HepG2 (cell line): Measurements from ENCODE around the gene OST4. TPM values are rescaled to one million over a fixed set of nuclear protein-coding genes. Genes with fewer than 3 reads are reported as not detected.

Experiments used
- BRCA1 ChIP-seq: sonication (generic); formaldehyde crosslinking; IDR thresholded peaks from 2 replicates; pipeline ENCODE4 v1.4.0; 2020; ENCODE audit warnings: missing genetic modification reagents
- DPF2 ChIP-seq: sonication (generic); formaldehyde crosslinking; IDR thresholded peaks from 2 replicates; pipeline ENCODE4 v1.4.0; 2020; ENCODE audit warnings: mild to moderate bottlenecking, low read depth, missing genetic modification reagents, borderline replicate concordance
- FOXK2 ChIP-seq: fragments of 450-650 bp; IDR thresholded peaks from 2 replicates; pipeline ENCODE4 v1.6.1; 2016
- HDAC1 ChIP-seq: sonication (generic); formaldehyde crosslinking; IDR thresholded peaks from 2 replicates; pipeline ENCODE4 v1.5.1; 2020; ENCODE audit warnings: mild to moderate bottlenecking, missing genetic modification reagents
- RAD51 ChIP-seq: fragments of 450-650 bp; IDR thresholded peaks from 2 replicates; pipeline ENCODE4 v1.6.1; 2016; ENCODE audit warnings: borderline replicate concordance
- RCOR2 ChIP-seq: IDR thresholded peaks from 2 replicates; pipeline ENCODE4 v1.6.1; 2016; ENCODE audit warnings: missing biosample characterization, missing genetic modification reagents
- SMAD9 ChIP-seq: sonication (generic); formaldehyde crosslinking; IDR thresholded peaks from 2 replicates; pipeline ENCODE4 v1.5.1; 2020; ENCODE audit warnings: mild to moderate bottlenecking, missing genetic modification reagents
- SUZ12 ChIP-seq: fragments of 150-350 bp; IDR thresholded peaks from 2 replicates; pipeline ENCODE4 v1.6.1; 2014; ENCODE audit warnings: low read depth, low read length
- ZFYVE20 ChIP-seq: sonication (generic); formaldehyde crosslinking; IDR thresholded peaks from 2 replicates; pipeline ENCODE4 v1.8.0; 2023; ENCODE audit warnings: low read depth, mild to moderate bottlenecking, moderate library complexity, missing genetic modification reagents, borderline replicate concordance
- ZNF768 ChIP-seq: sonication (generic); formaldehyde crosslinking; IDR thresholded peaks from 2 replicates; pipeline ENCODE4 v1.4.0; 2020; ENCODE audit warnings: missing genetic modification reagents
- ZNF781 ChIP-seq: sonication (generic); formaldehyde crosslinking; IDR thresholded peaks from 2 replicates; pipeline ENCODE4 v1.5.1; 2020; ENCODE audit warnings: borderline replicate concordance, mild to moderate bottlenecking, missing genetic modification reagents; ENCODE audit errors: not compliant biosample characterization
- polyA plus RNA-seq, 8 experiments: library from polyadenylated mRNA; depleted of rRNA in 3 of 8; stranded (reverse) in 7 of 8; unstranded in 1 of 8; fragments of >200 nt; fragmentation: Illumina TruSeq in 4 of 8; extraction: Trizol in 4 of 8; gene quantifications; 2 replicates each; pipeline versions ENCODE4 v1.2.1 to v1.2.3, GENCODE V29; 2011 to 2016; ENCODE audit warnings: low read depth in 4 of 8, missing spikeins in 1 of 8, mixed read lengths in 1 of 8; ENCODE audit not compliant: insufficient read depth in 1 of 8
- total RNA-seq, 5 experiments: library from RNA; depleted of rRNA; stranded (reverse); fragments of >200 nt; fragmentation: Illumina TruSeq; extraction: Trizol; gene quantifications; 2 replicates each; pipeline ENCODE4 v1.2.3, GENCODE V29; 2016; ENCODE audit warnings: low read depth in 1 of 5
- TF ChIP-seq, protein P1 (sequence below): sonication (generic); formaldehyde crosslinking; IDR thresholded peaks from 2 replicates; pipeline ENCODE4 v1.4.0; 2020; ENCODE audit warnings: missing genetic modification reagents
- TF ChIP-seq, protein P2 (sequence below): sonication (generic); formaldehyde crosslinking; IDR thresholded peaks from 2 replicates; pipeline ENCODE4 v1.4.0; 2020; ENCODE audit warnings: missing genetic modification reagents, borderline replicate concordance
- TF ChIP-seq, protein P3 (sequence below): sonication (generic); formaldehyde crosslinking; IDR thresholded peaks from 2 replicates; pipeline ENCODE4 v1.5.0; 2020; ENCODE audit warnings: mild to moderate bottlenecking, missing genetic modification reagents

Gene OST4
- total and polyA plus RNA-seq, 2 of the 13 experiments (the other 11 are each of a cell fraction or from before 2014, with no cell fraction given), result 498 to 584 TPM

DNA sequence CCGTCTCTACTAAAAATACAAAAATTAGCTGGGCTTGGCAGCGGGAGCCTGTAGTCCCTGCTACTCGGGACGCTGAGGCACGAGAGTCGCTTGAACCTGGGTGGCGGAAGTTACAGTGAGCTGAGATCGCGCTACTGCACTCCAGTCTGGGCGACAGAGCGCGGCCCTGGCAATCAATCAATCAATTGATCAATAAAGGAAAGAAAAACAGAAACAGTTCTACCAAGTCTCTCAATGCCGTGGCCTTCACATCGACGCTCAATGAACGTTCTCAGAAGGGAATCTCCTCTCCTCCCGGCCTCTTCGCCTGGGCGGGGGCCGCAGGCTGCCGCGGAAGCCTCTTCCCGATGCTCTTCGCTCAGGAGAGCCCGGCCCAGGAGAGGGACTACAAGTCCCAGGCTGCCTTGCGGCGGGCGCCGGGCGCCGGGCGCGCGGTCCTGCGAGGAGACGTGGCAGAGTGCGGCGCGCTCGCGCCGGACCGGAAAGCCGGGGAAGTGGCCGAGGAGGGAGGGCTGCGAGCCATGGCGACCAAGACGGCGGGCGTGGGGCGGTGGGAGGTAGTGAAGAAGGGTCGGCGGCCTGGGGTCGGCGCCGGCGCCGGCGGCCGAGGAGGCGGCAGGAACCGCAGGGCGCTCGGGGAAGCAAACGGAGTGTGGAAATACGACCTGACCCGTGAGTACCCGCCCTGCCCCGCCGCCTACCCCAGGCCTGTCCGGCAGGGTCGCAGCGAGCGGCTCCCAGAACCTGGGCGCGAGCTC, 38.8 kb downstream of the OST4 start, which contains the start of gene TMEM214 (continued):
- TF ChIP-seq, protein P1, sequence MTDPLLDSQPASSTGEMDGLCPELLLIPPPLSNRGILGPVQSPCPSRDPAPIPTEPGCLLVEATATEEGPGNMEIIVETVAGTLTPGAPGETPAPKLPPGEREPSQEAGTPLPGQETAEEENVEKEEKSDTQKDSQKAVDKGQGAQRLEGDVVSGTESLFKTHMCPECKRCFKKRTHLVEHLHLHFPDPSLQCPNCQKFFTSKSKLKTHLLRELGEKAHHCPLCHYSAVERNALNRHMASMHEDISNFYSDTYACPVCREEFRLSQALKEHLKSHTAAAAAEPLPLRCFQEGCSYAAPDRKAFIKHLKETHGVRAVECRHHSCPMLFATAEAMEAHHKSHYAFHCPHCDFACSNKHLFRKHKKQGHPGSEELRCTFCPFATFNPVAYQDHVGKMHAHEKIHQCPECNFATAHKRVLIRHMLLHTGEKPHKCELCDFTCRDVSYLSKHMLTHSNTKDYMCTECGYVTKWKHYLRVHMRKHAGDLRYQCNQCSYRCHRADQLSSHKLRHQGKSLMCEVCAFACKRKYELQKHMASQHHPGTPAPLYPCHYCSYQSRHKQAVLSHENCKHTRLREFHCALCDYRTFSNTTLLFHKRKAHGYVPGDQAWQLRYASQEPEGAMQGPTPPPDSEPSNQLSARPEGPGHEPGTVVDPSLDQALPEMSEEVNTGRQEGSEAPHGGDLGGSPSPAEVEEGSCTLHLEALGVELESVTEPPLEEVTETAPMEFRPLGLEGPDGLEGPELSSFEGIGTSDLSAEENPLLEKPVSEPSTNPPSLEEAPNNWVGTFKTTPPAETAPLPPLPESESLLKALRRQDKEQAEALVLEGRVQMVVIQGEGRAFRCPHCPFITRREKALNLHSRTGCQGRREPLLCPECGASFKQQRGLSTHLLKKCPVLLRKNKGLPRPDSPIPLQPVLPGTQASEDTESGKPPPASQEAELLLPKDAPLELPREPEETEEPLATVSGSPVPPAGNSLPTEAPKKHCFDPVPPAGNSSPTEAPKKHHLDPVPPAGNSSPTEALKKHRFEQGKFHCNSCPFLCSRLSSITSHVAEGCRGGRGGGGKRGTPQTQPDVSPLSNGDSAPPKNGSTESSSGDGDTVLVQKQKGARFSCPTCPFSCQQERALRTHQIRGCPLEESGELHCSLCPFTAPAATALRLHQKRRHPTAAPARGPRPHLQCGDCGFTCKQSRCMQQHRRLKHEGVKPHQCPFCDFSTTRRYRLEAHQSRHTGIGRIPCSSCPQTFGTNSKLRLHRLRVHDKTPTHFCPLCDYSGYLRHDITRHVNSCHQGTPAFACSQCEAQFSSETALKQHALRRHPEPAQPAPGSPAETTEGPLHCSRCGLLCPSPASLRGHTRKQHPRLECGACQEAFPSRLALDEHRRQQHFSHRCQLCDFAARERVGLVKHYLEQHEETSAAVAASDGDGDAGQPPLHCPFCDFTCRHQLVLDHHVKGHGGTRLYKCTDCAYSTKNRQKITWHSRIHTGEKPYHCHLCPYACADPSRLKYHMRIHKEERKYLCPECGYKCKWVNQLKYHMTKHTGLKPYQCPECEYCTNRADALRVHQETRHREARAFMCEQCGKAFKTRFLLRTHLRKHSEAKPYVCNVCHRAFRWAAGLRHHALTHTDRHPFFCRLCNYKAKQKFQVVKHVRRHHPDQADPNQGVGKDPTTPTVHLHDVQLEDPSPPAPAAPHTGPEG (CRISPR knock-in tag), result 0 out of 2 replicates have a peak, but pooled peaks have one; percentile 27
- no peak for TF ChIP-seq BRCA1
- TF ChIP-seq SMAD9 (CRISPR knock-in tag), result no peak
- no peak for TF ChIP-seq ZFYVE20
- TF ChIP-seq ZNF768, result peak; percentile 66
- TF ChIP-seq DPF2 (CRISPR knock-in tag), result no peak
- peak; percentile 97 for TF ChIP-seq HDAC1 (CRISPR knock-in tag)
- TF ChIP-seq, protein P2, sequence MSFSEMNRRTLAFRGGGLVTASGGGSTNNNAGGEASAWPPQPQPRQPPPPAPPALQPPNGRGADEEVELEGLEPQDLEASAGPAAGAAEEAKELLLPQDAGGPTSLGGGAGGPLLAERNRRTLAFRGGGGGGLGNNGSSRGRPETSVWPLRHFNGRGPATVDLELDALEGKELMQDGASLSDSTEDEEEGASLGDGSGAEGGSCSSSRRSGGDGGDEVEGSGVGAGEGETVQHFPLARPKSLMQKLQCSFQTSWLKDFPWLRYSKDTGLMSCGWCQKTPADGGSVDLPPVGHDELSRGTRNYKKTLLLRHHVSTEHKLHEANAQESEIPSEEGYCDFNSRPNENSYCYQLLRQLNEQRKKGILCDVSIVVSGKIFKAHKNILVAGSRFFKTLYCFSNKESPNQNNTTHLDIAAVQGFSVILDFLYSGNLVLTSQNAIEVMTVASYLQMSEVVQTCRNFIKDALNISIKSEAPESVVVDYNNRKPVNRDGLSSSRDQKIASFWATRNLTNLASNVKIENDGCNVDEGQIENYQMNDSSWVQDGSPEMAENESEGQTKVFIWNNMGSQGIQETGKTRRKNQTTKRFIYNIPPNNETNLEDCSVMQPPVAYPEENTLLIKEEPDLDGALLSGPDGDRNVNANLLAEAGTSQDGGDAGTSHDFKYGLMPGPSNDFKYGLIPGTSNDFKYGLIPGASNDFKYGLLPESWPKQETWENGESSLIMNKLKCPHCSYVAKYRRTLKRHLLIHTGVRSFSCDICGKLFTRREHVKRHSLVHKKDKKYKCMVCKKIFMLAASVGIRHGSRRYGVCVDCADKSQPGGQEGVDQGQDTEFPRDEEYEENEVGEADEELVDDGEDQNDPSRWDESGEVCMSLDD, result peak; percentile 67; the same call in 1 of the 2 replicates
- peak; percentile 27; the same call in 1 of the 2 replicates for TF ChIP-seq RCOR2
- peak; percentile 76 for TF ChIP-seq SUZ12
- TF ChIP-seq ZNF781 (CRISPR knock-in tag), result no peak
- no peak for TF ChIP-seq FOXK2
- TF ChIP-seq, protein P3, sequence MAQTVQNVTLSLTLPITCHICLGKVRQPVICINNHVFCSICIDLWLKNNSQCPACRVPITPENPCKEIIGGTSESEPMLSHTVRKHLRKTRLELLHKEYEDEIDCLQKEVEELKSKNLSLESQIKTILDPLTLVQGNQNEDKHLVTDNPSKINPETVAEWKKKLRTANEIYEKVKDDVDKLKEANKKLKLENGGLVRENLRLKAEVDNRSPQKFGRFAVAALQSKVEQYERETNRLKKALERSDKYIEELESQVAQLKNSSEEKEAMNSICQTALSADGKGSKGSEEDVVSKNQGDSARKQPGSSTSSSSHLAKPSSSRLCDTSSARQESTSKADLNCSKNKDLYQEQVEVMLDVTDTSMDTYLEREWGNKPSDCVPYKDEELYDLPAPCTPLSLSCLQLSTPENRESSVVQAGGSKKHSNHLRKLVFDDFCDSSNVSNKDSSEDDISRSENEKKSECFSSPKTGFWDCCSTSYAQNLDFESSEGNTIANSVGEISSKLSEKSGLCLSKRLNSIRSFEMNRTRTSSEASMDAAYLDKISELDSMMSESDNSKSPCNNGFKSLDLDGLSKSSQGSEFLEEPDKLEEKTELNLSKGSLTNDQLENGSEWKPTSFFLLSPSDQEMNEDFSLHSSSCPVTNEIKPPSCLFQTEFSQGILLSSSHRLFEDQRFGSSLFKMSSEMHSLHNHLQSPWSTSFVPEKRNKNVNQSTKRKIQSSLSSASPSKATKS (CRISPR knock-in tag), result peak; percentile 43; the same call in 1 of the 2 replicates
- TF ChIP-seq RAD51, result no peak
